Thyroid gland (tissue), 4 donors: ENCODE results near the gene TIGD2.

Source experiments
- CTCF ChIP-seq, 6 experiments: fragments of 200-600 bp in 3 of 6; fragments of 450-650 bp in 3 of 6; sonication (generic) in 3 of 6; IDR thresholded peaks; one replicate each; pipeline ENCODE4 v1.5.1; 2016 to 2019; ENCODE audit warnings: antibody characterized with exemption in 6 of 6, mild to moderate bottlenecking in 2 of 6, inconsistent platforms in 1 of 6, moderate library complexity in 1 of 6
- POLR2A ChIP-seq, 2 donors: fragments of 450-650 bp; IDR thresholded peaks; one replicate each; pipeline ENCODE4 v1.6.1; 2017; ENCODE audit warnings: antibody characterized with exemption in 2 of 2, mild to moderate bottlenecking in 2 of 2, moderate library complexity in 1 of 2

- TF ChIP-seq CTCF (IDR thresholded peaks at IDR 0.05) (no peak), POLR2A (IDR thresholded peaks at IDR 0.05) (no peak)
These were observed 1.3 kb upstream of the TIGD2 start for GRCh38 chr4:89109841-89110540.
